ENCODE data around the gene SMYD3.
"Not testable (repeated sequence)": the region's sequence is repeated elsewhere in the genome, so short reads cannot be mapped to it uniquely, and the experiment has no call there.

The SMYD3 gene

DNA sequence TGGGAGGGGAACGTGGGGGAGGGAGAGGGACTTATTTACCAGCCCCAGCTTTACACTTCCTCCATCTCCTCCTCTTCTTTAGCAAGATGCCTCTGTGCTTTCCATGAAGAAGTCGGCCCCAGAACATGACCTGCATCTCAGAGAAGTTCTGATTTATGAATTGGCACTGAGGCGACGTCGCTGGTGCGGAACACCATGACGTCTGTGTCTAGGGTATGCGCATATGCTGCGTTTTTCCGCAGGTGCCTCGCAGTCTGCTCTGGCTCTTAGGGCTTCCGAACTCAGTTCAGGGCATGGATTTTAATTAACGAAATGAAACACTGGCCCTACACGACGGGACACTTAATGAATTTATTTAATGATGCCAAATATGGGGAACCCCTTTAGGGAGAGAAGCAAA is 510.3 kb downstream of the SMYD3 start:
- FAIRE-seq (no peak), DNase-seq (ENCODE audit: low spot score) (no peak)

DNA sequence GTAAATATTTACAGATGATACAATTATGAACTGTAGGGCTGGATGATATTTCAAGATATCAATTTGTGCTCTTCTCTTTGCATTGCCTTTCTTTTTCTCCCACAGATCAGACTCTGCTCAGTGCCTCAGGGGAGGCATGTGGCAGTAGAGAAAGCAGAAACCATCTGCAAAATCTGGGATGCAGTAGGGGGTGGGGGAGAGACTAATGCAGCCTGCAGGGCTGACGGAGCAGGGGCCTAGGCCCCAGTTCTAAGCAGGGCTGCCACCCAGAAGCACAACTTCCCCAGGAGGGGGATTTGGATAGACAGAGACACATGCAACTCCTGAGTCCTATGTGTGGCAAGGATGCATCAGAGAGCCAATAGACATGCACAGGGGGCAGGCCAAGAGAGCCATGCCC is 511.6 kb downstream of the SMYD3 start:
- FAIRE-seq (no peak), DNase-seq (ENCODE audit: low spot score) (no peak)

DNA sequence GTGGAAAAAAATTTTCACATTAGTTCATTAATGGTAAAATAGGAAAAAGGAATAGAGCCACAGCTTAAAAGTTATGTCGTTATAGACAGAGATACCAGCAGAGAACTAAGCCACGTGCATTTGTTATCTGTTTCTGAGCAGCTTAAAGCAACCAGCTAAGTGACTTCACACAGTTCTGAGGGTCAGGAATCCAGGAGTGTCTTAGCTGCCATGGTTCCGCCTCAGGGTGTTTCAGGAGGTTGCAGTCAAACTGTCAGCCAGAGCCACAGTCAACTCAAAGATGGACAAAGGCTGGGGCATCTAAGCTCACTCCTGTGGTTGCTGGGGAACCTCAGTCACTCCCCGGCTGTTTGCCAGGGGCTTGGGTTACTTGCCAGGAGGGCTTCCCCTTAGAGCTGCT is 515.8 kb downstream of the SMYD3 start:
- DNase-seq (ENCODE audit: low spot score) (no peak), FAIRE-seq (no peak)

GRCh38 chr1:245990315-245991022 is 516.6 kb downstream of the SMYD3 start:
- FAIRE-seq (no peak), DNase-seq (ENCODE audit: low spot score) (no peak)

- no peak for DNase-seq (ENCODE audit: low spot score)
- FAIRE-seq = no peak
Measured at GRCh38 chr1:245988393-245989078, 518.5 kb downstream of the SMYD3 start.

- DNase-seq (ENCODE audit: low spot score) (no peak), FAIRE-seq (no peak)
Measured at GRCh38 chr1:245987997-245988392, 519.1 kb downstream of the SMYD3 start.

DNA sequence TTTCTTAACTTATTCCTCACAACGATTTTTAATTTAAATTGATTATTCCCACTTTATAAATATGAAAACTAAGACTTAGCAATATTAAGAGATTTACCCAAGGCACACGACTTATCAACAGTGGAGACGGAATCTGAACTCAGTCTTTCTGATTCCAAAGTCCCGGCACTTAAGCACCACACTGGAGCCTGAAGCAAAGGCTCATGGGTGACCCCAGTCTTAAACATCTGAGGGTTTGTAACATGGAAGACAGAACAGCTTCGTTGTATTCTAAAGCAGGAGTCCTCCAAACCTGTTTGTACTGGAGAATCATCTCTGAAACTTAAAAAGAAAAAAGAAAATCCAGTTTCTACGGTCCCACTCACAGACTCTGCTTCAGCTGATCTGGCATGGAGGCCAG is 519.5 kb downstream of the SMYD3 start:
- FAIRE-seq (no peak), DNase-seq (ENCODE audit: low spot score) (no peak)

DNA sequence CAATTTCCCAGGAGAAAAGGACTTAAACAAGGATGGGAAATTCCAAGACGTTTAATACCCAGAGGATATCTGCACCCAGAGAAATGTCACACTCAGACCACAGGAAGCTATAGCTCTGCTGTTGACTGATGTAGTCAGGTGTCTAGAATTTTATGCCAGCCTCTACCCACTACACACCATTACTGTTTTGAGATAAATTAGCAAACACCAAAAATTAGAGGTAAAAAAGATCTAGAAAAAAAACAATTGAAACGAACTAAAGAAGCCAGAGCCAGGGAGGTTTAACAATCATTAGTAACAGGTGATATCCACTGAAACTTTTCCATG is 519.9 kb downstream of the SMYD3 start:
- DNase-seq (ENCODE audit: low spot score) (no peak), FAIRE-seq (no peak)

- FAIRE-seq (no peak), DNase-seq (ENCODE audit: low spot score) (peak; percentile 60)
Measured at GRCh38 chr1:245986404-245987218, 520.5 kb downstream of the SMYD3 start.

DNA sequence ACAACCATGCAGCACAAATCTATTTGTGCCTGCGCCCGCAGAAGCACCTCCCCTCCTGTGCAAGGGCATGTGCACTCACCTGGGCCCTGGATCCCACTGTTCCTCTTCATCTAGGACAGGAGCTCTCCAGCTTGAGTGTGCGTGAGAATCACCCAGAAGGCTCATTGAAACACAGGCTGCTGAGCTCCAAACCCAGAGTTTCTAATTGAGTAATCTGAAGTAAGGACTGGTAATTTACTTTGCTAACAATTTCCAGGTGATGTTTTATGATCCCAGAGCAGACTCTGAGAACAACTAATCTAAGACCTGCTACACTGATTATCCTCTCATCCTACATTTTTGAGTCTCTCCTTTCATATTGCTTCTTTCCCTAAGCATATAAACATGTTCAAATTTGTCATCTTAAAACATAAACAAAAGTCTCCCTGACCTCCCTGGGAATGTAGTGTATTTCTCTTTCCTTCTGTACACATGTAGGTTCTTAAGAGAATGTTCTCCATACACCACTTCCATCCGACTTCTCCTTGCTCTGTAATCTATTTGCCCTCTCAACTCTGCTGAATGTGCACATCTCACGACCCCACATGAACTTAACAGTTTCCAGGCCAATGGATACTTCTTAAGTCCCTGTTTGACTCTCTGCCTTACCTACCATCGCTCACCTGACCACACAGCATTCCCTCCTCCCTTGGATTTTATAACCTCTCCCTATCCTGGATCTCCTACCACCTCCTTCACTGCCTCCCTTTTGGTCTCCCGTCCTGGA is 522.5 kb downstream of the SMYD3 start:
- FAIRE-seq = no peak

GRCh38 chr1:245983294-245983967 is 523.6 kb downstream of the SMYD3 start:
- DNase-seq (ENCODE audit: low spot score) (no peak), FAIRE-seq (no peak)

More for the DNA sequence above, 522.5 kb downstream of the SMYD3 start:
- DNase-seq (ENCODE audit: low spot score) = no peak

DNA sequence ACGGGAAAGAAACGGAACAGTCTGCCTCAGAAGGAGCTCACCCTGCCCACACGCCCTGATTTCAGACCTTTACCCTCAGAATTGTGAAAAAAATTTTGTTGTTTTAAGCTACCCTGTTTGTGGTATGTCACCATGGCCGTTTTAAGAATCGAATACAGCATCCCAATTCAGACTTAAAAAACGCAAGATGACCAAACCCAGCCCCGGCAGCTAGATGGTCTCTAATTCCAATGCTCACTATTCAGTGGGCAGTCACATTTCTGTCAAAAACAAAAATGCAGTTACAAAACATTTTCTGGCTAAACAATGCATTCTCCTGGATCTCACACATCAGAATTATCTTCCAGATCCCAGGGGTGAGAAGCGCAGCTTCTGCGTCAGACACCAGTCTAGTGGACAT is 527.5 kb downstream of the SMYD3 start:
- DNase-seq (ENCODE audit: low spot score) = no peak
- FAIRE-seq = no peak

- no peak for FAIRE-seq
- DNase-seq (ENCODE audit: low spot score) = no peak
Measured at GRCh38 chr1:245978915-245979314, 528.2 kb downstream of the SMYD3 start.

- DNase-seq (ENCODE audit: low spot score) = no peak
- FAIRE-seq = no peak
Measured at GRCh38 chr1:245972476-245972875, 534.6 kb downstream of the SMYD3 start.

DNA sequence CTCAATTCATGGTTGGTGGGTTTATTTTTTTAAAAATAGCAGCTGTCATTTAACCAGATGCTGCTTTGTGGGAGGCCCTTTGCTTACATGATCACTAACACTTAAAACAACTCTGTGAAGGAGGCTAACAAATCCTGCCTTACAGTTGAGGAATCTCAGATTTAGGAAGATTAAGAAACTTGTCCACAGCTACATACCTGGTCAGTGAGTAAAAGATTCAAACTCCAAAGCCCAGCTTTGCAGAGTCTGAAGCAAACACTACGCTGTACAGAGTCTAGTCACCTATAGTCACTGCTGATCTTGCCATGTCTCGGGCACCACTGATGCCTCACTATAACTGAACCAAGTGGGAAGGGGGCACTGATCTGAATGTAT is 535.4 kb downstream of the SMYD3 start:
- DNase-seq (ENCODE audit: low spot score) (no peak), FAIRE-seq (no peak)

DNA sequence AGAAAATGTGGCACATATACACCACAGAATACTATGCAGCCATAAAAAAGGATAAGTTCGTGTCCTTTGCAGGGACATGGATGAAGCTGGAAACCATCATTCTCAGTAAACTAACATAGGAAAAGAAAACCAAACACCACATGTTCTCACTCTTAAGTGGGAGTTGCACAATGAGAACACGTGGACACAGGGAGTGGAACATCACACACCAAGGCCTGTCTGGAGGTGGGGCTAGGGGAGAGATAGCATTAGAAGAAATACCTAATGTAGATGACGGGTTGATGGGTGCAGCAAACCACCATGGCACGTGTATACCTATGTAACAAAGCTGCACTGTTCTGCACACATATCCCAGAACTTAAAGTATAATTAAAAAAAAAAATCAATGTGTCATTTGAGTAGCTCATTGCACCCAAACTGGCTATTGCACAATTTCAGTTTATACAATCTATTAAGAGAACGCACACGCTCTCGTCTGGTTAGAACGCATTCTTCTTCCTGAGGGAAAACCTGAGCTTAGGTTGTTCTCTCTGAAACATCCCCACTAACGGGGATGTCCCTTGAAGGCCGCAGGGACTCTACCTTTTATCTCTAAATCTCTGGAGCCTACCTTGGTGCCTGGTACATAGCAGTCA is 535.9 kb downstream of the SMYD3 start:
- not testable (repeated sequence) for DNase-seq (ENCODE audit: low spot score); FAIRE-seq

DNA sequence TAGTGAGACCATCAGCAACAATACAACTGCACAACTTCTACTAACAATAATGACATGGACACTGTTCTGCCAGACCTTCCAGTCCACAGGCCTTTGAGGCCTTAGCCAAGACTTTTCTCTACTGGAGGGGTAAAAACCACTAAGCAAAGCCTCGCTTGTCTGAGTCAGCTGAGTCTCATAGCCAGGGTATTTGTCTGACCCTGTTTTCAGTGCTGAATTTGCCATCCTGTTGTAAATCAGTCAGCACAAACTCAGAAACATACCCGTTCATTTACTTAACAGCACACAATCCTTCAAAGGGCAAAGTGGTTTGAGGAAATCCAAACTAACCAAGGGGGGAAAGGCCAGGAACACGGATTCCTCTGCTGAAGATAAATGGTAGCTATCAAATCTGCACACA is 537.8 kb downstream of the SMYD3 start:
- DNase-seq (ENCODE audit: low spot score) = peak; percentile 45
- no peak for FAIRE-seq

DNA sequence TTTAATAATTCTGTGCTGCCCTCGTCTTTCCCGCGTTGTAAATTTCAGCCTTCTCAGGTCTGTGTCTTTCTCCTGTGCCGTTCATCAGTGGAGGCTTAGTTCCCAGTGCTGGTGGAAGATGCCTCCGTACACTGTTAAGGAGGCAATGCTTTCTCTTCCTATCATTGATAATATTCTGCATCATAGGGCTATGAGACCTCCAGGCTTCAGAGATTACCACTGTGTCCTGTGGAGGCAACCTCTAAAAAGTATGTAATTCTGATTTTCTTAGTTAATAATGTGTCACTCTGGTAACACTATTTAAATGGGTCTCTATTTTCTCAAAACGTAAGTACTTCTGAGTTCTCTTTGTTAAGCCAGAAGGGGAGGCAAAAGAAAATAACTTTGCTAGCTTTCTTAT is 538.3 kb downstream of the SMYD3 start:
- no peak for DNase-seq (ENCODE audit: low spot score)
- no peak for FAIRE-seq

GRCh38 chr1:245965398-245965797 is 541.7 kb downstream of the SMYD3 start:
- FAIRE-seq (no peak), DNase-seq (ENCODE audit: low spot score) (no peak)

DNA sequence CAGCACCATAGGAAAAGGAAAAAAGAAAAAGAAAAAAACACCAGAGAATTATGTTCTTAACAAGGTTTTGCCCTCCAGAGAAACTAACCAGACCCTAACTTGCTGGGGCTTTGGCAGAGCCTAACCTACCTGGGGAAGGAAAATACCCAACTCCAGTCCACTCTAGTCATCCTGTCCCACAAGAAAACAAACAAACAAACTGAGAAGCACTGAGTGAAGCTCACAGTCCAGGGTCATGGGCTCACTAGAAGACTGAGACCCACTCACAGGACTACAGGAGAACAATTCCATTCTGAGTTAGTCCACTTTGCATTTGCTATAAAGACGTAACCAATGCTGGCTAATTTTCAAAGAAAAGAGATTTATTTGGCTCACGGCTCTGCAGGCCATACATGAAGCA is 543.4 kb downstream of the SMYD3 start:
- FAIRE-seq (no peak), DNase-seq (ENCODE audit: low spot score) (no peak)

- FAIRE-seq (no peak), DNase-seq (ENCODE audit: low spot score) (no peak)
Measured at GRCh38 chr1:245962453-245962852, 544.6 kb downstream of the SMYD3 start.

Data from urothelium cell line (cell line).